Liver (tissue), 9 donors: ENCODE results near the gene ARHGEF3. TPM values are rescaled to one million over a fixed set of nuclear protein-coding genes. Genes with fewer than 3 reads are reported as not detected.
A peak's percentile ranks its signal among the peaks of the same experiment; 100 is the strongest.

Source experiments
- DNase-seq: peaks from one replicate; pipeline ENCODE4 v3.0.0-alpha.2; 2017; ENCODE audit warnings: low spot score
- H3K27ac ChIP-seq, 2 donors: one replicate each; pipeline ENCODE4 v1.7.0; 2013; ENCODE audit warnings: inconsistent platforms in 2 of 2, low read length in 2 of 2, control low read depth in 1 of 2, low read depth in 1 of 2, mild to moderate bottlenecking in 1 of 2
- H3K27me3 ChIP-seq, 4 donors: one replicate each; pipeline versions ENCODE4 v1.6.1 to v1.7.0; 2013; ENCODE audit warnings: low read length in 3 of 4, inconsistent platforms in 1 of 4, mild to moderate bottlenecking in 1 of 4, moderate library complexity in 1 of 4; ENCODE audit not compliant: control insufficient read depth in 4 of 4, insufficient read depth in 4 of 4
- H3K36me3 ChIP-seq, 4 donors: one replicate each; pipeline versions ENCODE4 v1.6.1 to v1.7.0; 2013; ENCODE audit warnings: low read length in 3 of 4, mild to moderate bottlenecking in 3 of 4, low read depth in 1 of 4, moderate library complexity in 1 of 4; ENCODE audit not compliant: control insufficient read depth in 4 of 4, insufficient read depth in 3 of 4
- H3K4me1 ChIP-seq, 4 donors: one replicate each; pipeline versions ENCODE4 v1.6.1 to v1.7.0; 2013; ENCODE audit warnings: low read length in 3 of 4, mild to moderate bottlenecking in 3 of 4, moderate library complexity in 1 of 4; ENCODE audit not compliant: control insufficient read depth in 4 of 4, insufficient read depth in 4 of 4
- H3K4me3 ChIP-seq, 3 donors: one replicate each; pipeline versions ENCODE4 v1.6.1 to v1.7.0; 2013; ENCODE audit warnings: low read length in 3 of 3, control low read depth in 1 of 3, low read depth in 1 of 3, mild to moderate bottlenecking in 1 of 3
- H3K9ac ChIP-seq, 2 donors: one replicate each; pipeline ENCODE4 v1.7.0; 2013; ENCODE audit warnings: low read length in 2 of 2, mild to moderate bottlenecking in 2 of 2, moderate library complexity in 2 of 2, control low read depth in 1 of 2, low read depth in 1 of 2
- H3K9me3 ChIP-seq, 4 donors: one replicate each; pipeline versions ENCODE4 v1.6.1 to v1.7.0; 2013; ENCODE audit warnings: low read length in 3 of 4; ENCODE audit not compliant: control insufficient read depth in 4 of 4
- EGR1 ChIP-seq, 2 donors: IDR thresholded peaks; 2 replicates each; pipeline ENCODE4 v1.6.1; 2016 to 2018; ENCODE audit warnings: antibody characterized with exemption in 2 of 2, low read depth in 2 of 2
- FOXA1 ChIP-seq: IDR thresholded peaks from 2 replicates; pipeline ENCODE4 v1.6.1; 2016; ENCODE audit warnings: antibody characterized with exemption
- FOXA2 ChIP-seq: IDR thresholded peaks from 2 replicates; pipeline ENCODE4 v1.6.1; 2016; ENCODE audit warnings: antibody characterized with exemption
- GABPA ChIP-seq, 2 donors: IDR thresholded peaks in 1 of 2; conservative IDR thresholded peaks in 1 of 2; 2 replicates each; pipeline ENCODE4 v1.6.1; 2016; ENCODE audit warnings: antibody characterized with exemption in 2 of 2, mild to moderate bottlenecking in 1 of 2, moderate library complexity in 1 of 2
- HNF4A ChIP-seq, 2 donors: conservative IDR thresholded peaks; 2 replicates each; pipeline ENCODE4 v1.6.1; 2016; ENCODE audit warnings: antibody characterized with exemption in 2 of 2, mild to moderate bottlenecking in 2 of 2
- JUND ChIP-seq, 2 donors: IDR thresholded peaks; 2 replicates each; pipeline ENCODE4 v1.6.1; 2016; ENCODE audit warnings: antibody characterized with exemption in 2 of 2
- NR2F2 ChIP-seq: IDR thresholded peaks from 2 replicates; pipeline ENCODE4 v1.6.1; 2016; ENCODE audit warnings: antibody characterized with exemption
- RAD21 ChIP-seq, 2 donors: IDR thresholded peaks; 2 replicates each; pipeline ENCODE4 v1.6.1; 2016; ENCODE audit warnings: antibody characterized with exemption in 2 of 2, mild to moderate bottlenecking in 2 of 2
- SP1 ChIP-seq: IDR thresholded peaks from 2 replicates; pipeline ENCODE4 v1.6.1; 2018; ENCODE audit warnings: antibody characterized with exemption, mild to moderate bottlenecking
- TAF1 ChIP-seq: conservative IDR thresholded peaks from 2 replicates; pipeline ENCODE4 v1.6.1; 2016; ENCODE audit warnings: antibody characterized with exemption, mild to moderate bottlenecking
- YY1 ChIP-seq: IDR thresholded peaks from 2 replicates; pipeline ENCODE4 v1.6.1; 2016; ENCODE audit warnings: antibody characterized with exemption, mild to moderate bottlenecking
- WGBS: extraction: QIAGEN DNeasy Blood & Tissue Kit; methylation state at CpG from one replicate; pipeline ENCODE4 v1.1.7; 2013; 5-methylcytosine and 5-hydroxymethylcytosine counted together
- polyA plus RNA-seq, 2 donors: library from polyadenylated mRNA; stranded (reverse) in 1 of 2; unstranded in 1 of 2; fragments of 200-250 nt in 1 of 2; fragments of >200 nt in 1 of 2; fragmentation: Nextera tagmentation in 1 of 2; extraction: Ambion mirVana in 1 of 2; gene quantifications; one replicate each; pipeline versions ENCODE4 v1.2.1 to v1.2.3, GENCODE V29; 2013 to 2015
- total RNA-seq, 2 donors: library from RNA; depleted of rRNA; stranded (reverse); fragments of >200 nt; gene quantifications; one replicate each; pipeline ENCODE4 v1.2.3, GENCODE V29; 2014
- TF ChIP-seq, protein P1 (sequence below): IDR thresholded peaks from 2 replicates; pipeline ENCODE4 v1.6.1; 2016; ENCODE audit warnings: antibody characterized with exemption
- TF ChIP-seq, protein P2 (sequence below): IDR thresholded peaks from 2 replicates; pipeline ENCODE4 v1.6.1; 2016; ENCODE audit warnings: antibody characterized with exemption, mild to moderate bottlenecking
- TF ChIP-seq, protein P3 (sequence below): IDR thresholded peaks from 2 replicates; pipeline ENCODE4 v1.6.1; 2016; ENCODE audit warnings: antibody characterized with exemption
- TF ChIP-seq, protein P4 (sequence below): IDR thresholded peaks from 2 replicates; pipeline ENCODE4 v1.6.1; 2016; ENCODE audit warnings: antibody characterized with exemption
- donor health status: healthy.
- donor health status: healthy.
- donor health status: healthy.
- donor health status: healthy.
- donor health status: healthy.

ARHGEF3 gene
- total and polyA plus RNA-seq, 4 donors = 1.6 to 7.9 (median 2.0) TPM

DNA sequence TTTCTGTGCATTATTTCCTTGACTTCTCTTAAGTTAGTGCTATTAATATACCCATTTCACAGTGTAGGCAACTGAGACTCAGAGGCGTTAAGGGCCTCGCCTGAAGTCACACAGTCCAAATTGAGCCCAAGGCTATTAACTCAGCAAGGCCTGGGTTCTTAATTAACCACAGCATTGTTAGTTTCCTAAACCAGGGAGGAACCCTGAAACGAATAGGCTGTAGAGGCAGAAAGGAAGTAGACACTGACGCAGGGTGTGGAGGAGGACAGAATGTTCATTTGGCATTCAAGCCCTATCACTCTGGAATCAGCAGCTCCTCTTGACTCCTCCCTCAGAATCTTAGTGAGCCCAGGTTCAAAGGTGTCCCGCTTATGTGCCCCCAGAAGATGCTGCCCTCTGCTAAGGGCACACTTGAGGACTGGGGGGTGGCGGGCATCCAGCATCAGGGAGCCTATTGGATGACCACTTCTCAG is 13.9 kb downstream of the ARHGEF3 start:
- H3K27me3 ChIP-seq = no peaks in the 10 kb centered on the region
- no peaks in the 10 kb centered on the region for H3K36me3 ChIP-seq
- H3K4me1 ChIP-seq = peaks cover 6 to 29% (median 24%) of the 10 kb centered on the region in 4 donors
- H3K9me3 ChIP-seq = no peaks in the 10 kb centered on the region
- H3K9ac ChIP-seq = no peak overlapping the region
- no peak for DNase-seq
- H3K4me3 ChIP-seq = no peak overlapping the region
- WGBS = 85% methylated on average over 6 of the region's 6 CpGs
- peak overlapping the region in 1 of 2 donors; percentile 10 for H3K27ac ChIP-seq
- TF ChIP-seq SP1 (peak; percentile 36), GABPA (IDR thresholded peaks at IDR 0.05 in 1 of 2, conservative IDR thresholded peaks at IDR 0.05 in 1 of 2) (no peak), RAD21 (IDR thresholded peaks at IDR 0.05) (no peak)

DNA sequence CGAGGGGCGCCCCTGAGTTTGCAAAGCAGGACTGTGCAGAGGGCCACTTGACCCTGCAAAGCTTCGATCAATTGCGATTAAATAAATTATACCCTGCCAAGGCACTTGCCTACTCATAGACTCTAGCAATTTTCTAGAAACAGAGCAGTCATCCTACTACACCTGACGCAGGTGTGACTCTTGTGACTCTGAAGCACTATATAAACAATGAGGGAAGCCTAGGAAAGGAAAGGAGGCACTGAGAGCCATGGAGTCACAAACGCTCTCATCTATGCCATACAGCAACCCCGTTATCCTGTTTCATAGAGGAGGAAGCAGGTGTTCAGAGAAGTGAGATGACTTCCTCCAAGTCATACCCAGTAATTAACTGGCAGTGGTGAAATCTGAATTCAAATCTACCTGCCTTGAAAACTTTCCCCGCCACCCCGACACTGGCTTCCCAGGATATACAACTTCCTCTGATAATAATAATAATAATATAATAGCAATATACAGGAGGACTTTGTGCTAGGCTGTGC is 14.4 kb downstream of the ARHGEF3 start:
- Histone ChIP-seq H3K36me3 (no peaks in the 10 kb centered on the region), H3K9me3 (no peaks in the 10 kb centered on the region), H3K27ac (no peak overlapping the region), H3K4me1 (peaks cover 6 to 34% (median 29%) of the 10 kb centered on the region in 4 donors), H3K4me3 (no peak overlapping the region), H3K27me3 (no peaks in the 10 kb centered on the region), H3K9ac (no peak overlapping the region)
- TF ChIP-seq TAF1 (no peak), FOXA2 (no peak), YY1 (no peak), JUND (IDR thresholded peaks at IDR 0.05) (no peak), FOXA1 (no peak)
- TF ChIP-seq, protein P1, sequence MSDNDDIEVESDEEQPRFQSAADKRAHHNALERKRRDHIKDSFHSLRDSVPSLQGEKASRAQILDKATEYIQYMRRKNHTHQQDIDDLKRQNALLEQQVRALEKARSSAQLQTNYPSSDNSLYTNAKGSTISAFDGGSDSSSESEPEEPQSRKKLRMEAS = no peak
- TF ChIP-seq, protein P2, sequence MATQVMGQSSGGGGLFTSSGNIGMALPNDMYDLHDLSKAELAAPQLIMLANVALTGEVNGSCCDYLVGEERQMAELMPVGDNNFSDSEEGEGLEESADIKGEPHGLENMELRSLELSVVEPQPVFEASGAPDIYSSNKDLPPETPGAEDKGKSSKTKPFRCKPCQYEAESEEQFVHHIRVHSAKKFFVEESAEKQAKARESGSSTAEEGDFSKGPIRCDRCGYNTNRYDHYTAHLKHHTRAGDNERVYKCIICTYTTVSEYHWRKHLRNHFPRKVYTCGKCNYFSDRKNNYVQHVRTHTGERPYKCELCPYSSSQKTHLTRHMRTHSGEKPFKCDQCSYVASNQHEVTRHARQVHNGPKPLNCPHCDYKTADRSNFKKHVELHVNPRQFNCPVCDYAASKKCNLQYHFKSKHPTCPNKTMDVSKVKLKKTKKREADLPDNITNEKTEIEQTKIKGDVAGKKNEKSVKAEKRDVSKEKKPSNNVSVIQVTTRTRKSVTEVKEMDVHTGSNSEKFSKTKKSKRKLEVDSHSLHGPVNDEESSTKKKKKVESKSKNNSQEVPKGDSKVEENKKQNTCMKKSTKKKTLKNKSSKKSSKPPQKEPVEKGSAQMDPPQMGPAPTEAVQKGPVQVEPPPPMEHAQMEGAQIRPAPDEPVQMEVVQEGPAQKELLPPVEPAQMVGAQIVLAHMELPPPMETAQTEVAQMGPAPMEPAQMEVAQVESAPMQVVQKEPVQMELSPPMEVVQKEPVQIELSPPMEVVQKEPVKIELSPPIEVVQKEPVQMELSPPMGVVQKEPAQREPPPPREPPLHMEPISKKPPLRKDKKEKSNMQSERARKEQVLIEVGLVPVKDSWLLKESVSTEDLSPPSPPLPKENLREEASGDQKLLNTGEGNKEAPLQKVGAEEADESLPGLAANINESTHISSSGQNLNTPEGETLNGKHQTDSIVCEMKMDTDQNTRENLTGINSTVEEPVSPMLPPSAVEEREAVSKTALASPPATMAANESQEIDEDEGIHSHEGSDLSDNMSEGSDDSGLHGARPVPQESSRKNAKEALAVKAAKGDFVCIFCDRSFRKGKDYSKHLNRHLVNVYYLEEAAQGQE = no peak
- TF ChIP-seq, protein P3, sequence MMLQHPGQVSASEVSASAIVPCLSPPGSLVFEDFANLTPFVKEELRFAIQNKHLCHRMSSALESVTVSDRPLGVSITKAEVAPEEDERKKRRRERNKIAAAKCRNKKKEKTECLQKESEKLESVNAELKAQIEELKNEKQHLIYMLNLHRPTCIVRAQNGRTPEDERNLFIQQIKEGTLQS = no peak
- TF ChIP-seq, protein P4, sequence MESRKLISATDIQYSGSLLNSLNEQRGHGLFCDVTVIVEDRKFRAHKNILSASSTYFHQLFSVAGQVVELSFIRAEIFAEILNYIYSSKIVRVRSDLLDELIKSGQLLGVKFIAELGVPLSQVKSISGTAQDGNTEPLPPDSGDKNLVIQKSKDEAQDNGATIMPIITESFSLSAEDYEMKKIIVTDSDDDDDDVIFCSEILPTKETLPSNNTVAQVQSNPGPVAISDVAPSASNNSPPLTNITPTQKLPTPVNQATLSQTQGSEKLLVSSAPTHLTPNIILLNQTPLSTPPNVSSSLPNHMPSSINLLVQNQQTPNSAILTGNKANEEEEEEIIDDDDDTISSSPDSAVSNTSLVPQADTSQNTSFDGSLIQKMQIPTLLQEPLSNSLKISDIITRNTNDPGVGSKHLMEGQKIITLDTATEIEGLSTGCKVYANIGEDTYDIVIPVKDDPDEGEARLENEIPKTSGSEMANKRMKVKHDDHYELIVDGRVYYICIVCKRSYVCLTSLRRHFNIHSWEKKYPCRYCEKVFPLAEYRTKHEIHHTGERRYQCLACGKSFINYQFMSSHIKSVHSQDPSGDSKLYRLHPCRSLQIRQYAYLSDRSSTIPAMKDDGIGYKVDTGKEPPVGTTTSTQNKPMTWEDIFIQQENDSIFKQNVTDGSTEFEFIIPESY = no peak
- DNase-seq = no peak
- WGBS = 87% methylated on average over 9 of the region's 9 CpGs

DNA sequence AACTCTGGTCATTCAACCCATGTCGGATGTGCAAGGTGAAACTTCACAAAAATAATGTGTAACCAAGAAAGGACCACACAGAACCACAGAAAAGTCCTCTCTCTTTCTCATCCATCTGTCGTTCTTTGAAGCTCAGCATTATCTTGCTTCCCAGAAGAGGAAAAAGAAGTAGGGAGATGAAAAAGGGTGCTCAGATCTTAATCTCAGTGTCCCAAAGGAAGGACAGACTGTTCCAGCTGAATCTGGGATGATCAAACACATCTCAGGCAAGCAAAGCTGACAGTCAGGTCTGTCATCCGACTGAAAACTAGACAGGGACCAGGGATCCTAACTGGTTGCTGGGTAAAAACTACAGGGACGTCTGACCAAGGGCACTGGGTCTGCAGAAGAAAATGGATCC is 16.2 kb downstream of the ARHGEF3 start:
- no peak overlapping the region for H3K27ac ChIP-seq
- no peaks in the 10 kb centered on the region for H3K9me3 ChIP-seq
- WGBS = 57% methylated on average over 4 of the region's 4 CpGs
- no peak overlapping the region for H3K9ac ChIP-seq
- H3K4me3 ChIP-seq = no peak overlapping the region
- no peak for DNase-seq
- H3K36me3 ChIP-seq = no peaks in the 10 kb centered on the region
- H3K4me1 ChIP-seq = peaks cover 6 to 38% (median 36%) of the 10 kb centered on the region in 4 donors
- H3K27me3 ChIP-seq = no peaks in the 10 kb centered on the region
- no peak for TF ChIP-seq NR2F2
- TF ChIP-seq, protein P3 = no peak
- no peak for TF ChIP-seq FOXA2
- no peak for TF ChIP-seq YY1
- TF ChIP-seq, protein P4 = no peak
- no peak for TF ChIP-seq RAD21 (IDR thresholded peaks at IDR 0.05)
- no peak for TF ChIP-seq FOXA1
- no peak for TF ChIP-seq SP1
- no peak for TF ChIP-seq HNF4A (conservative IDR thresholded peaks at IDR 0.05)
- TF ChIP-seq GABPA (IDR thresholded peaks at IDR 0.05 in 1 of 2, conservative IDR thresholded peaks at IDR 0.05 in 1 of 2) = no peak
- TF ChIP-seq EGR1 (IDR thresholded peaks at IDR 0.05; ENCODE audit: low read depth in 2 of 2) = no peak
